ENCODE measurements around the gene FAM72B.
A peak's percentile ranks its signal among the peaks of the same experiment; 100 is the strongest.
"Not testable (repeated sequence)": the region's sequence is repeated elsewhere in the genome, so short reads cannot be mapped to it uniquely, and the experiment has no call there.

The FAM72B gene

DNA sequence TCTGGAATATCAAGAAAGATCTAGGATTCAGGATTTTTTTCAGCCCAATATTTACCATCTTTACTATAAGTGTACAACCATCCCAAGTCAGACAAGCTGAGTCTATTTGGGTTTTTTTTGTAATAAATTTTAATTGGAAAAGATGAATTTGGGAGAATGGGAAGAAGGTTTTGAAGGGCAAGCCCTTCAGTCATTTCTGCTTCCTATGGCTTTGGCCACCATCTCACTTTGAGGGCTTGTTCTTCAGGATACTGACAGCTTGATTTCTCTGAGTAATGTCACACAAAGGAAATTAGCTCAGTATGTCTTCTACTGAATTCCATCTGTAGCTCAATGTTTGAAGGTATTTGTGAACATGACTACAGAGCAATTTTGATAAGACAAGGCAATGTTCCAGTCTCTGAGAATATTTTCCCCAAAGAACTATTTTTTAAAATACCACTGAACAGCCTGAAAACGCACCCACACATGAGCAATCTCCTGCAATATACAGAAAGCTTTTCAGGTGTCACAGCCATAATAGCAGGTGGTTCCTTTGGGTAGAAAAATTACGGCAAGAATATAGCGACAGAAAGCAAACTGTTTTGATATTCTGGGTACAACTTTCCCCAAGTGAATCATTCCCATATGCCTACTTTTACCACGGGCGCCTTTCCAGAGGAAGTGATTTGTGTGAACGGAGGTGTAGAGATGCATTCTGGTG, 22.8 kb downstream of the FAM72B start:
- H3K4me3 ChIP-seq (ENCODE audit: low read length); H3K4me2 ChIP-seq (ENCODE audit: low read length); H2BK5ac ChIP-seq (ENCODE audit: low read length); H3K4me1 ChIP-seq (ENCODE audit: control insufficient read depth, low read depth, low read length); H3K23ac ChIP-seq (ENCODE audit: low read length); H3K4ac ChIP-seq (ENCODE audit: low read depth, low read length); H3K79me1 ChIP-seq (ENCODE audit: low read length); H3K79me2 ChIP-seq (ENCODE audit: control insufficient read depth, insufficient read depth, low read length); H3K9ac ChIP-seq (ENCODE audit: low read length); H4K8ac ChIP-seq (ENCODE audit: low read depth, low read length); H3K56ac ChIP-seq (ENCODE audit: low read length); DNase-seq; H3K18ac ChIP-seq (ENCODE audit: low read length); H3K27ac ChIP-seq (ENCODE audit: low read depth, low read length); H2BK15ac ChIP-seq (replicated peaks; ENCODE audit: low read depth); H2BK120ac ChIP-seq (ENCODE audit: low read depth, low read length); H3K36me3 ChIP-seq (ENCODE audit: control insufficient read depth, insufficient read depth, low read length); H3K27me3 ChIP-seq (ENCODE audit: insufficient read depth, low read length, poor library complexity); H2AK5ac ChIP-seq (ENCODE audit: low read length); H4K5ac ChIP-seq (ENCODE audit: low read length): not testable (repeated sequence)
- no CpG with 5 or more reads among the region's 6 CpGs for WGBS (ENCODE audit: extremely low coverage, insufficient coverage, low lambda C conversion rate)

DNA sequence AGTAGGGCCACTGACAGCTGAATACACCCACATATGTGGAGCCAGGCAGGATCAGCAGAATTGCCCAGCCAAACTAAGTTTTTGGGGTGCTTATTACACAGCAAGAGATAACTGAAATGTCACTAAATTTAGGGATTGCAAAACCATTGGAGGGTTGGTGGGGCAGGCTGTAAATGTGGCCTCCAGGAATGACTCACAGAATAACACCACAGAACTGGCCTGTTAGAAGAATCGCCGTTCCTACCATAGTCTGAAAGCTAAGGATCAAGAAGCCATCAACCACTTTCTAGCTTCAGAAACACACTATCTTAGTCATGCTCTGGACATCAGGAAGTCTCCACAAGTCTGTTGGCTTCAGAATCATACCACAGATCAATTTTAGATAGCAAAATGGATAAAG, 24.0 kb downstream of the FAM72B start:
- H4K8ac ChIP-seq (ENCODE audit: low read depth, low read length); H4K5ac ChIP-seq (ENCODE audit: low read length); H3K36me3 ChIP-seq (ENCODE audit: control insufficient read depth, insufficient read depth, low read length); H2AK5ac ChIP-seq (ENCODE audit: low read length); H2BK120ac ChIP-seq (ENCODE audit: low read depth, low read length); H3K79me2 ChIP-seq (ENCODE audit: control insufficient read depth, insufficient read depth, low read length); H3K27ac ChIP-seq (ENCODE audit: low read depth, low read length); H3K23ac ChIP-seq (ENCODE audit: low read length); H3K4ac ChIP-seq (ENCODE audit: low read depth, low read length); H3K18ac ChIP-seq (ENCODE audit: low read length); H2BK5ac ChIP-seq (ENCODE audit: low read length); H3K9ac ChIP-seq (ENCODE audit: low read length); H3K27me3 ChIP-seq (ENCODE audit: insufficient read depth, low read length, poor library complexity); H3K4me3 ChIP-seq (ENCODE audit: low read length); H3K79me1 ChIP-seq (ENCODE audit: low read length); H3K4me2 ChIP-seq (ENCODE audit: low read length); DNase-seq; H3K4me1 ChIP-seq (ENCODE audit: control insufficient read depth, low read depth, low read length); H2BK15ac ChIP-seq (replicated peaks; ENCODE audit: low read depth); H3K56ac ChIP-seq (ENCODE audit: low read length): not testable (repeated sequence)
- no CpG with 5 or more reads among the region's 2 CpGs for WGBS (ENCODE audit: extremely low coverage, insufficient coverage, low lambda C conversion rate)

- not testable (repeated sequence) for H3K79me1 ChIP-seq (ENCODE audit: low read length)
- WGBS (ENCODE audit: extremely low coverage, insufficient coverage, low lambda C conversion rate): no CpG with 5 or more reads among the region's 2 CpGs
Measured at GRCh38 chr1:121157609-121158008, 26.5 kb downstream of the FAM72B start.

DNA sequence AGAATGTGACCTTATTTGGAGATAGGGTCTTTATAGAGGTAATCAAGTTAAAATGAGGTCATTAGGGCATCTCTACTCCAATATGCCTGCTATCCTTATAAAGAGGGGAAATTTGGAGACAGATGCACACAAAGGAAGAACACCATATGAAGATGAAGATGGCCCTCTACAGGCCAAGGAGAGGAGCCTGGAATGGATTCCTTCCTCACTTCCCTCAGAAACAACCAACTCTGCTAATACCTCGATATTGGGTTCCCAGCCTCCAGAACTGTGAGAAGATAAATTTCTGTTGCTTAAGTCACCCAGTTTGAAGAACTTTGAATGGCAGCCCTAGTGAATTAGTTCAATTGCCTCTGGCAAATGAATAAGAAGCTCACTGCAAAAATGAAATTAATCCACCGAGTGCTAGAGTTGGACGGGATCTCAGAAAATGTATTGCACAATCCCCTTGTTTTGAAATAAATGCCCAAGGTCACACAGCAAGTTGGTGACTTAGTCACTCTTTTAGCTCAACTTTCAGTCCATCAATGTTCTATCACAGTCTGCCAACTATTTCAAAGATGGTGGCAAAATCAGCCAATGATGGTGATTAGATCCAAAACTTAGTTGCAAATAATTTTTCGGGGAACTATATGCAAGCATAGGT, 27.1 kb downstream of the FAM72B start:
- not testable (repeated sequence) for H3K4me3 ChIP-seq (ENCODE audit: low read length); H3K56ac ChIP-seq (ENCODE audit: low read length); H3K27ac ChIP-seq (ENCODE audit: low read depth, low read length); H3K9ac ChIP-seq (ENCODE audit: low read length); H3K4me2 ChIP-seq (ENCODE audit: low read length); DNase-seq; H2AK5ac ChIP-seq (ENCODE audit: low read length); H4K8ac ChIP-seq (ENCODE audit: low read depth, low read length); H2BK15ac ChIP-seq (replicated peaks; ENCODE audit: low read depth); H3K4me1 ChIP-seq (ENCODE audit: control insufficient read depth, low read depth, low read length); H4K5ac ChIP-seq (ENCODE audit: low read length); H2BK5ac ChIP-seq (ENCODE audit: low read length); H3K18ac ChIP-seq (ENCODE audit: low read length); H3K23ac ChIP-seq (ENCODE audit: low read length); H3K27me3 ChIP-seq (ENCODE audit: insufficient read depth, low read length, poor library complexity); H3K79me2 ChIP-seq (ENCODE audit: control insufficient read depth, insufficient read depth, low read length); H3K36me3 ChIP-seq (ENCODE audit: control insufficient read depth, insufficient read depth, low read length); H2BK120ac ChIP-seq (ENCODE audit: low read depth, low read length); H3K4ac ChIP-seq (ENCODE audit: low read depth, low read length); H3K79me1 ChIP-seq (ENCODE audit: low read length)
- WGBS (ENCODE audit: extremely low coverage, insufficient coverage, low lambda C conversion rate): no CpG with 5 or more reads among the region's 4 CpGs

More at GRCh38 chr1:121157609-121158008, 26.5 kb downstream of the FAM72B start:
- not testable (repeated sequence) for H3K27me3 ChIP-seq (ENCODE audit: insufficient read depth, low read length, poor library complexity); H3K9ac ChIP-seq (ENCODE audit: low read length); H3K36me3 ChIP-seq (ENCODE audit: control insufficient read depth, insufficient read depth, low read length); H3K23ac ChIP-seq (ENCODE audit: low read length); H2BK5ac ChIP-seq (ENCODE audit: low read length); H2BK120ac ChIP-seq (ENCODE audit: low read depth, low read length); H3K4ac ChIP-seq (ENCODE audit: low read depth, low read length); DNase-seq; H2AK5ac ChIP-seq (ENCODE audit: low read length); H3K4me2 ChIP-seq (ENCODE audit: low read length); H3K4me3 ChIP-seq (ENCODE audit: low read length); H4K8ac ChIP-seq (ENCODE audit: low read depth, low read length); H3K18ac ChIP-seq (ENCODE audit: low read length); H4K5ac ChIP-seq (ENCODE audit: low read length); H3K79me2 ChIP-seq (ENCODE audit: control insufficient read depth, insufficient read depth, low read length); H3K56ac ChIP-seq (ENCODE audit: low read length); H2BK15ac ChIP-seq (replicated peaks; ENCODE audit: low read depth); H3K27ac ChIP-seq (ENCODE audit: low read depth, low read length); H3K4me1 ChIP-seq (ENCODE audit: control insufficient read depth, low read depth, low read length)

DNA sequence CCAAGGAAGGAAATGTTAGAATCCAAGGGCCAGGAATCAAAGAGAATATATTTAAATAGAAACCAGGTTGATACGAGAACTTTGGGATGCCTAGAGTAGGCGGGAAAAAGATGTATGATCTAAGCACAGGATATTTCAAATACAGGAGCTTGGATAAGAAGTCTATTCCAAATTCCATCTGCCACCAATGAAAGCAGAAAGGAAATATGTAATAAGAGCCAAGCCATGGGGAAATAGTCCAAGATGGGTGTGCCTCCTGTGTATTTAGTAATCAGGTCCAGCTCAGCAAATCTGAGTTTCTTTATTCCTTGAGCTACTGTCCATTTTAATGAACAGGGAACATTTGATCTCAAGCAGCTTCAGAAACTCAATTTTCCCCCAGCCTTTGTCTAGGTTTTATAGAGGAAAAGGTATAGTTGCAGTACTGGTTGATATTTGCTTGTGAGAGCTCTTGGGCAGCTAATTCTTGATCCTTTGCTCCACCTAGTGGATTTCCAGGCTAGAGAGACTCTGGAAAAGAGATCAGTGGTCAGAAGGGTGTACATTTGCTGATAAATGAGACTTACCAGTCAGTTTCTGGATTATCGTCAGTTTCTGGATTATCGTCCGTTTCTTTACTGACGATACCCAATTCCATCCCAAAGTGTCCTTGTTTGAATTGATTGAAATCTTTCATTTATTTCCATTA, 28.3 kb downstream of the FAM72B start:
- no CpG with 5 or more reads among the region's 6 CpGs for WGBS (ENCODE audit: extremely low coverage, insufficient coverage, low lambda C conversion rate)
- DNase-seq: peak; percentile 9

More for the DNA sequence above, 28.3 kb downstream of the FAM72B start:
- H3K27ac ChIP-seq (ENCODE audit: low read depth, low read length); H4K5ac ChIP-seq (ENCODE audit: low read length); H3K4me3 ChIP-seq (ENCODE audit: low read length); H2AK5ac ChIP-seq (ENCODE audit: low read length); H2BK5ac ChIP-seq (ENCODE audit: low read length); H3K23ac ChIP-seq (ENCODE audit: low read length); H3K4me2 ChIP-seq (ENCODE audit: low read length); H3K56ac ChIP-seq (ENCODE audit: low read length); H3K4me1 ChIP-seq (ENCODE audit: control insufficient read depth, low read depth, low read length); H4K8ac ChIP-seq (ENCODE audit: low read depth, low read length); H2BK15ac ChIP-seq (replicated peaks; ENCODE audit: low read depth); H2BK120ac ChIP-seq (ENCODE audit: low read depth, low read length); H3K9ac ChIP-seq (ENCODE audit: low read length); H3K79me2 ChIP-seq (ENCODE audit: control insufficient read depth, insufficient read depth, low read length); H3K27me3 ChIP-seq (ENCODE audit: insufficient read depth, low read length, poor library complexity); H3K4ac ChIP-seq (ENCODE audit: low read depth, low read length); H3K79me1 ChIP-seq (ENCODE audit: low read length); H3K18ac ChIP-seq (ENCODE audit: low read length); H3K36me3 ChIP-seq (ENCODE audit: control insufficient read depth, insufficient read depth, low read length): not testable (repeated sequence)

Measured in mesendoderm (in vitro differentiated cells).